Activated CD8-positive, alpha-beta memory T cell treated with anti-CD3 and anti-CD28 coated beads, Interleukin-2, amount 10 ng/mL, durations not matched to agents 7 days and 5 days (primary cell): ENCODE results near the gene OR51F1. TPM values are rescaled to one million over a fixed set of nuclear protein-coding genes. Genes with fewer than 3 reads are reported as not detected.
"Not testable (repeated sequence)": the region's sequence is repeated elsewhere in the genome, so short reads cannot be mapped to it uniquely, and the experiment has no call there.

ENCODE experiments used
- ATAC-seq: fragments of 150-1000 bp; cut with Tn5 transposase; one replicate; pipeline ENCODE4 v1.10.0; 2021; ENCODE audit warnings: moderate library complexity
- CTCF ChIA-PET: fragments of 350-600 bp; sonication (Branson Sonifier 250); formaldehyde crosslinking; loops from one replicate; lab custom pipeline; 2021; ENCODE audit warnings: antibody characterized with exemption; lab: Charles Lee
- DNase-seq: peaks from one replicate; pipeline ENCODE4 v3.0.0-alpha.2; 2020
- H3K27ac Mint-ChIP-seq: one replicate; pipeline ENCODE4 v1.8.0; 2021; ENCODE audit warnings: mild to moderate bottlenecking, mixed read lengths
- H3K27me3 Mint-ChIP-seq: one replicate; pipeline ENCODE4 v1.8.0; 2021; ENCODE audit warnings: mixed read lengths
- H3K36me3 Mint-ChIP-seq: one replicate; pipeline ENCODE4 v1.8.0; 2021; ENCODE audit warnings: mild to moderate bottlenecking, mixed read lengths
- H3K4me1 Mint-ChIP-seq: one replicate; pipeline ENCODE4 v1.8.0; 2021; ENCODE audit warnings: mixed read lengths
- H3K4me3 Mint-ChIP-seq: one replicate; pipeline ENCODE4 v1.8.0; 2021; ENCODE audit warnings: mild to moderate bottlenecking, moderate library complexity, mixed read lengths
- H3K9me3 Mint-ChIP-seq: one replicate; pipeline ENCODE4 v1.8.0; 2022; ENCODE audit warnings: low read depth, mixed read lengths
- total RNA-seq, 2 experiments: library from RNA; stranded (reverse); gene quantifications; one replicate each; pipeline ENCODE4 v1.2.3, GENCODE V29; 2021

Gene OR51F1
- not detected for total RNA-seq

GRCh38 chr11:4769838-4770237 lies at the start of gene OR51F1:
OR51F1 (minus strand) TSS chr11:4769938; CDS start chr11:4769938, 0 bp downstream.
- ATAC-seq (no peak), DNase-seq (no peak)
- CTCF ChIA-PET, result no interaction called here
- H3K27ac Mint-ChIP-seq, result no peak within 1 kb of the TSS
- no peaks in the 10 kb centered on the region for H3K27me3 Mint-ChIP-seq
- no peaks in the 10 kb centered on the region for H3K36me3 Mint-ChIP-seq
- no peaks in the 10 kb centered on the region for H3K9me3 Mint-ChIP-seq
- no peaks in the 10 kb centered on the region for H3K4me1 Mint-ChIP-seq
- H3K4me3 Mint-ChIP-seq, result no peak within 1 kb of the TSS

GRCh38 chr11:4809246-4809645 lies 39.5 kb upstream of the OR51F1 start:
- Mint-ChIP-seq H3K9me3 (no peaks in the 10 kb centered on the region), H3K4me3 (no peak overlapping the region), H3K4me1 (no peaks in the 10 kb centered on the region), H3K27ac (no peak overlapping the region), H3K27me3 (no peaks in the 10 kb centered on the region), H3K36me3 (no peaks in the 10 kb centered on the region)
- DNase-seq (no peak), ATAC-seq (no peak)
- CTCF ChIA-PET, result no interaction called here

- no peak for DNase-seq
- Mint-ChIP-seq H3K9me3 (no peaks in the 10 kb centered on the region), H3K4me3 (no peak overlapping the region), H3K4me1 (no peaks in the 10 kb centered on the region), H3K27me3 (no peaks in the 10 kb centered on the region), H3K36me3 (no peaks in the 10 kb centered on the region), H3K27ac (no peak overlapping the region)
- CTCF ChIA-PET, result no interaction called here
- ATAC-seq, result no peak
These were observed 38.7 kb upstream of the OR51F1 start for GRCh38 chr11:4808476-4808875.

- CTCF ChIA-PET, result no interaction called here
- no peaks in the 10 kb centered on the region for H3K9me3 Mint-ChIP-seq
- no peak for ATAC-seq
- peaks cover 3% of the 10 kb centered on the region for H3K27me3 Mint-ChIP-seq
- H3K27ac Mint-ChIP-seq, result no peak within 1 kb of the TSS
- no peak within 1 kb of the TSS for H3K4me3 Mint-ChIP-seq
- H3K36me3 Mint-ChIP-seq, result no peaks in the 10 kb centered on the region
- H3K4me1 Mint-ChIP-seq, result no peaks in the 10 kb centered on the region
- no peak for DNase-seq
These were observed 34.5 kb upstream of the OR51F1 start, which contains the start of gene OR52R1 for GRCh38 chr11:4804280-4804679. OR52R1 (minus strand) TSS chr11:4804380; CDS start chr11:4804380, 0 bp downstream.

GRCh38 chr11:4801316-4801715 lies 31.6 kb upstream of the OR51F1 start:
- H3K4me1 Mint-ChIP-seq, CTCF ChIA-PET, ATAC-seq: not testable (repeated sequence)

GRCh38 chr11:4798427-4799183 lies 28.9 kb upstream of the OR51F1 start:
- ATAC-seq, result no peak
- H3K4me3 Mint-ChIP-seq, result no peak overlapping the region
- peaks cover 5% of the 10 kb centered on the region for H3K4me1 Mint-ChIP-seq

More at GRCh38 chr11:4801316-4801715, 31.6 kb upstream of the OR51F1 start:
- not testable (repeated sequence) for H3K27ac Mint-ChIP-seq, H3K27me3 Mint-ChIP-seq, H3K9me3 Mint-ChIP-seq, H3K36me3 Mint-ChIP-seq, DNase-seq, H3K4me3 Mint-ChIP-seq

GRCh38 chr11:4797206-4797605 lies 27.5 kb upstream of the OR51F1 start:
- DNase-seq (no peak), ATAC-seq (no peak)
- no peak overlapping the region for H3K27ac Mint-ChIP-seq
- no peaks in the 10 kb centered on the region for H3K36me3 Mint-ChIP-seq
- CTCF ChIA-PET, result no interaction called here
- peaks cover 3% of the 10 kb centered on the region for H3K27me3 Mint-ChIP-seq
- peaks cover 5% of the 10 kb centered on the region for H3K4me1 Mint-ChIP-seq
- H3K9me3 Mint-ChIP-seq, result no peaks in the 10 kb centered on the region
- no peak overlapping the region for H3K4me3 Mint-ChIP-seq

More at GRCh38 chr11:4798427-4799183, 28.9 kb upstream of the OR51F1 start:
- Mint-ChIP-seq H3K9me3 (no peaks in the 10 kb centered on the region), H3K27ac (no peak overlapping the region), H3K36me3 (no peaks in the 10 kb centered on the region), H3K27me3 (peaks cover 3% of the 10 kb centered on the region)
- no peak for DNase-seq
- CTCF ChIA-PET, result no interaction called here

GRCh38 chr11:4782454-4782853 lies 12.7 kb upstream of the OR51F1 start:
- CTCF ChIA-PET, result no interaction called here
- Mint-ChIP-seq H3K36me3 (no peaks in the 10 kb centered on the region), H3K9me3 (peaks cover 2% of the 10 kb centered on the region)

GRCh38 chr11:4768094-4768493 lies 1.6 kb downstream of the OR51F1 start:
- Mint-ChIP-seq H3K4me1 (no peaks in the 10 kb centered on the region), H3K9me3 (no peaks in the 10 kb centered on the region), H3K36me3 (no peaks in the 10 kb centered on the region), H3K27ac (no peak overlapping the region), H3K27me3 (no peaks in the 10 kb centered on the region), H3K4me3 (no peak overlapping the region)
- CTCF ChIA-PET, result no interaction called here
- DNase-seq (no peak), ATAC-seq (no peak)

More at GRCh38 chr11:4782454-4782853, 12.7 kb upstream of the OR51F1 start:
- H3K27ac Mint-ChIP-seq, result no peak overlapping the region
- H3K4me3 Mint-ChIP-seq, result no peak overlapping the region
- DNase-seq (no peak), ATAC-seq (no peak)
- no peaks in the 10 kb centered on the region for H3K4me1 Mint-ChIP-seq
- no peaks in the 10 kb centered on the region for H3K27me3 Mint-ChIP-seq

GRCh38 chr11:4766420-4767043 lies 3.2 kb downstream of the OR51F1 start:
- H3K4me3 Mint-ChIP-seq, result no peak overlapping the region
- H3K36me3 Mint-ChIP-seq, result no peaks in the 10 kb centered on the region
- no peak overlapping the region for H3K27ac Mint-ChIP-seq
- no peaks in the 10 kb centered on the region for H3K4me1 Mint-ChIP-seq
- DNase-seq, result no peak
- H3K27me3 Mint-ChIP-seq, result no peaks in the 10 kb centered on the region
- H3K9me3 Mint-ChIP-seq, result no peaks in the 10 kb centered on the region
- CTCF ChIA-PET, result no interaction called here
- no peak for ATAC-seq

- CTCF ChIA-PET, result no interaction called here
- H3K36me3 Mint-ChIP-seq, result no peaks in the 10 kb centered on the region
These were observed 6.6 kb downstream of the OR51F1 start for GRCh38 chr11:4763096-4763495.

GRCh38 chr11:4751201-4751600 lies 18.5 kb downstream of the OR51F1 start:
- DNase-seq, result no peak
- CTCF ChIA-PET, result no interaction called here
- H3K4me1 Mint-ChIP-seq, result no peaks in the 10 kb centered on the region
- no peaks in the 10 kb centered on the region for H3K9me3 Mint-ChIP-seq
- H3K4me3 Mint-ChIP-seq, result no peak overlapping the region
- peaks cover 4% of the 10 kb centered on the region for H3K27me3 Mint-ChIP-seq
- no peaks in the 10 kb centered on the region for H3K36me3 Mint-ChIP-seq
- no peak overlapping the region for H3K27ac Mint-ChIP-seq
- no peak for ATAC-seq

More at GRCh38 chr11:4763096-4763495, 6.6 kb downstream of the OR51F1 start:
- DNase-seq (no peak), ATAC-seq (no peak)
- no peak overlapping the region for H3K27ac Mint-ChIP-seq
- no peaks in the 10 kb centered on the region for H3K4me1 Mint-ChIP-seq
- no peak overlapping the region for H3K4me3 Mint-ChIP-seq
- no peaks in the 10 kb centered on the region for H3K27me3 Mint-ChIP-seq
- H3K9me3 Mint-ChIP-seq, result no peaks in the 10 kb centered on the region

GRCh38 chr11:4748438-4748837 lies 21.3 kb downstream of the OR51F1 start:
- H3K36me3 Mint-ChIP-seq, result no peaks in the 10 kb centered on the region
- CTCF ChIA-PET, result no interaction called here
- DNase-seq, result no peak
- no peaks in the 10 kb centered on the region for H3K9me3 Mint-ChIP-seq
- no peak overlapping the region for H3K4me3 Mint-ChIP-seq
- H3K27ac Mint-ChIP-seq, result no peak overlapping the region
- no peaks in the 10 kb centered on the region for H3K4me1 Mint-ChIP-seq
- H3K27me3 Mint-ChIP-seq, result peaks cover 4% of the 10 kb centered on the region
- ATAC-seq, result no peak

GRCh38 chr11:4740735-4741134 lies 29.0 kb downstream of the OR51F1 start:
- no peaks in the 10 kb centered on the region for H3K27me3 Mint-ChIP-seq
- H3K4me1 Mint-ChIP-seq, result no peaks in the 10 kb centered on the region
- ATAC-seq (no peak), DNase-seq (no peak)
- no peak overlapping the region for H3K4me3 Mint-ChIP-seq
- H3K27ac Mint-ChIP-seq, result no peak overlapping the region
- no peaks in the 10 kb centered on the region for H3K9me3 Mint-ChIP-seq
- CTCF ChIA-PET, result no interaction called here
- no peaks in the 10 kb centered on the region for H3K36me3 Mint-ChIP-seq
